Measurements from ENCODE around the gene TIAM2. TPM values are rescaled to one million over a fixed set of nuclear protein-coding genes. Genes with fewer than 3 reads are reported as not detected.

Gene TIAM2
- polyA plus RNA-seq, 1 experiment: 12.6 TPM

DNA sequence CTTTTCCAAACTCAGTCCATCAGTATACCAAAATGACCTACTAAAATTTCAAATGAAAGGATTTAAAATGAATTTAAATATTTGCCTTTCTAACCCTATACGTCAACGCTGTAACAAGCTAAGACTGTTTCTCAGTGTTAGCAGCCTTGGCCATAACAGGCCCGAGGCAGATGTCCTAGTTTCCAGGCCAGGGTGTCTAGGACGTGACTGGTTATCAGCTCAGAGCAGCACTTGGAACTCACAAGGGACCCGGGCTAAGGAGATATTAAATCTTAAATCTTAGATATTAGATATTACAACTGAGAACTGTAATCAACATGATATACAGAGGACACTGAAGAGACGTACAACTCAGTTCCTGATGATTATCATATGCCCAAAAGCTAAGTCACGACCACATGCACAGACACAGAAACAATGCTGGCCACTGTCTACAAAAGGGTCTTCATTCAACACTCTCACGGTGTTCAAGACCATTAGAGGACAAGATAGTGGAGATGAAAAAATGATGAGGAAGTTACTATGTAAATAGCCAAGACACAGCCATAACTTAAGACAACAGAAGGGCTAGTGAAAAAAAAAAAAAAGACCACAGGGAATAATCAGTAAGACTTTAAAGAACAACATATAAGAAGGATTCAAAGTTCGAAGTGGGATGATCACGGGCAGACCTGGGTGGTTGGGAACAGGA lies 268.4 kb downstream of the TIAM2 start, which contains the start of gene CLDN20:
CLDN20 (plus strand) TSS at position 641 of the 691 bp plus-strand sequence. CDS start 11,707 bp downstream, outside the sequence.
- DNase-seq (ENCODE audit: low read depth, low spot score): no peak
- H3K9me3 ChIP-seq (ENCODE audit: control insufficient read depth, insufficient read depth, low read length): no peaks in the 10 kb centered on the region; the same call in 1 of the 2 replicates
- no peak within 1 kb of the TSS for H3K27ac ChIP-seq (ENCODE audit: low read depth, low read length)
- no peaks in the 10 kb centered on the region for H3K27me3 ChIP-seq (ENCODE audit: control insufficient read depth, insufficient read depth, low read length)
- no peak within 1 kb of the TSS for H3K4me3 ChIP-seq (ENCODE audit: low read depth, low read length)
- POLR2A ChIA-PET: no interaction called here
- CTCF ChIA-PET: interaction anchor here (0.5 kb wide), 1 partner anchor 323 kb away, joined by 3 read pairs; no protein-coding TSS in a partner anchor
- TF ChIP-seq, protein P1, sequence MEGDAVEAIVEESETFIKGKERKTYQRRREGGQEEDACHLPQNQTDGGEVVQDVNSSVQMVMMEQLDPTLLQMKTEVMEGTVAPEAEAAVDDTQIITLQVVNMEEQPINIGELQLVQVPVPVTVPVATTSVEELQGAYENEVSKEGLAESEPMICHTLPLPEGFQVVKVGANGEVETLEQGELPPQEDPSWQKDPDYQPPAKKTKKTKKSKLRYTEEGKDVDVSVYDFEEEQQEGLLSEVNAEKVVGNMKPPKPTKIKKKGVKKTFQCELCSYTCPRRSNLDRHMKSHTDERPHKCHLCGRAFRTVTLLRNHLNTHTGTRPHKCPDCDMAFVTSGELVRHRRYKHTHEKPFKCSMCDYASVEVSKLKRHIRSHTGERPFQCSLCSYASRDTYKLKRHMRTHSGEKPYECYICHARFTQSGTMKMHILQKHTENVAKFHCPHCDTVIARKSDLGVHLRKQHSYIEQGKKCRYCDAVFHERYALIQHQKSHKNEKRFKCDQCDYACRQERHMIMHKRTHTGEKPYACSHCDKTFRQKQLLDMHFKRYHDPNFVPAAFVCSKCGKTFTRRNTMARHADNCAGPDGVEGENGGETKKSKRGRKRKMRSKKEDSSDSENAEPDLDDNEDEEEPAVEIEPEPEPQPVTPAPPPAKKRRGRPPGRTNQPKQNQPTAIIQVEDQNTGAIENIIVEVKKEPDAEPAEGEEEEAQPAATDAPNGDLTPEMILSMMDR (IDR thresholded peaks at IDR 0.05; ENCODE audit: low read depth, low read length): no peak

DNA sequence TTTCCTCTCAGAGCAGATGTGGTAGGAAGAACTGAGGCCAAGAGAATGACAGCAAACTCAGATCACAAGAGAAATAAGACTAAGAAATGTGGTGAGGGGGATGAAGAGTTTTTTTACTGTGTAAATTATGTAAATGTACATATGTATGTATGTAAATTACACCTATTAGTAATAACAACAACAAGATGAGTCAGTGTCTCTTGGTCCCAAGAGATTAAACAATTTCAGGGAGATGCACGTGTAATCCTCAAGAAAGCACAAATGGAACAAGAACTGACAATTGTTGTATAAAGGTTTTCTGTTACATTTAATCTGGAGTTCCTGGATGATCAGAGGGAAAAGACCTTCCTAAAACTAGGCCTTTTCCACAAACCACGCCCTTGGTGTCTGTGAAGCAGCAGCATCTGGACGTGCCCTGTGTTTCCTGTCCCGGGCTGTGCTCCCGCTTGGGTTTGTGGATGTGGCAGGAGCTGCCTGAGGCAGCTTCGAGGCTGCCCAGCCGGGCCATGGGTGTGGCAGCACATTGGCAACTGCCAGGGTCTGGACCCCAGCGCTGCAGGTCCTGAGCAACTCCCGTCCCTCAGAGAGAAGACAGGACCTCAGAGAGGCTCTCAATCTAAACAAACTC lies 269.7 kb downstream of the TIAM2 start:
- H3K4me3 ChIP-seq (ENCODE audit: low read depth, low read length): no peak overlapping the region
- DNase-seq (ENCODE audit: low read depth, low spot score): no peak

DNA sequence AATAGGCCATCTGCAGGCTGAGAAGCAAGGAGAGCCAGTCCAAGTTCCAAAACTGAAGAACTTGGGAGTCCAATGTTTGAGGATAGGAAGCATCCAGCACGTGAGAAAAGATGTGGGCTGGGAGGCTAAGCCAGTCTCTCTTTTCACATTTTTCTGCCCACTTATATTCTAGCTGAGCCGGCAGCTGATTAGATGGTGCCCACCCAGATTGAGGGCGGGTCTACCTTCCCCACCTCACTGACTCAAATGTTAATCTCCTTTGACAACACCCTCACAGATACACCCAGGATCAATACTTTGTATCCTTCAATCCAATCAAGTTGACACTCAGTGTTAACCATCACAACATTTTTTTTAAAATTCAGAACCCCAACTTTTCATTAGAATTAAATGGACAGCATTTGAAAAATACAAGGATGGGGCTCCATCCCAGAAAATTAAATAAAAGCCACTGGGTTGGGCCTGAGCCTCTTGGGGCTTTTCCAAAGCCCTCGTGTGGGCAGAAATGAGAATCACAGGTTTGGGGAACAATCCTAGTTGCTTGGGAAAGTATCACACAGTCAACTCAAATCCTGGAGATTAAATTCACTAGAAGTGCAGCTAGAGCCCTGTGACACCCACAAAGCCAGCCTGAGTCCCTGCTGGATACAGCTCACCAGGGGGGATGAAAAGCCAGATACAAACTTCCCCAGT lies 270.9 kb downstream of the TIAM2 start:
- TF ChIP-seq, protein P1 (IDR thresholded peaks at IDR 0.05; ENCODE audit: low read depth, low read length): peak; percentile 30; the same call in 1 of the 2 replicates
- no peaks in the 10 kb centered on the region for H3K27me3 ChIP-seq (ENCODE audit: control insufficient read depth, insufficient read depth, low read length)
- no peaks in the 10 kb centered on the region; the same call in 1 of the 2 replicates for H3K9me3 ChIP-seq (ENCODE audit: control insufficient read depth, insufficient read depth, low read length)
- no peak overlapping the region for H3K4me3 ChIP-seq (ENCODE audit: low read depth, low read length)
- ChIA-PET CTCF (no interaction called here), POLR2A (no interaction called here)
- H3K27ac ChIP-seq (ENCODE audit: low read depth, low read length): no peak overlapping the region
- DNase-seq (ENCODE audit: low read depth, low spot score): no peak

More for the DNA sequence above, 269.7 kb downstream of the TIAM2 start:
- ChIA-PET POLR2A (no interaction called here), CTCF (no interaction called here)
- Histone ChIP-seq H3K27me3 (ENCODE audit: control insufficient read depth, insufficient read depth, low read length) (no peaks in the 10 kb centered on the region), H3K9me3 (ENCODE audit: control insufficient read depth, insufficient read depth, low read length) (no peaks in the 10 kb centered on the region; the same call in 1 of the 2 replicates), H3K27ac (ENCODE audit: low read depth, low read length) (no peak overlapping the region)
- TF ChIP-seq, protein P1 (IDR thresholded peaks at IDR 0.05; ENCODE audit: low read depth, low read length): no peak

DNA sequence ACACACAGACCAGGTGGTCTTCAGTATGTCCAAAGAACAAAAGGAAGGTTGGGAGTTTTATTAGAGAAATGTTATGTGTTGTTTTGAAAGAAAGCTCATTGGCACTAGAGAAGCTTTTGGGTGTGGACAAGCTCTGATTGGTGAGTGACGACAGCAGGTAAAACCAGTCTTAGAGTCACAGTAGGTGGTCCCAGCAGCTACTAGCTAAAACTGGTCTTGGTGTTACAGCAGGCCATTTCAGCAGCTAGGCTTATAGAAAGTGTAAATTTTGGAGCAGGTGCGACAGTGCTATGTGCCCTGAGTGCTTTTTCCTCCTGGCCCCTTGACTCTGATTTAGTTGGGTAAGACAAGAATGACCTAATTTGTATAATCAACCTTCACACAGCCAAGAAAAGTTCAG lies 272.3 kb downstream of the TIAM2 start:
- no peak for DNase-seq (ENCODE audit: low read depth, low spot score)
- Histone ChIP-seq H3K9me3 (ENCODE audit: control insufficient read depth, insufficient read depth, low read length) (no peaks in the 10 kb centered on the region), H3K27me3 (ENCODE audit: control insufficient read depth, insufficient read depth, low read length) (no peaks in the 10 kb centered on the region), H3K27ac (ENCODE audit: low read depth, low read length) (no peak overlapping the region), H3K4me3 (ENCODE audit: low read depth, low read length) (no peak overlapping the region)
- POLR2A ChIA-PET: no interaction called here
- CTCF ChIA-PET: interaction anchor here (0.7 to 1.9 kb wide), 11 partner anchors 9 to 399 kb away, joined by 3 to 14 read pairs (median 6); no protein-coding TSS in a partner anchor
- TF ChIP-seq, protein P1 (IDR thresholded peaks at IDR 0.05; ENCODE audit: low read depth, low read length): no peak
